ENCODE measurements around the gene ACSL3.
"Not testable (repeated sequence)": the region's sequence is repeated elsewhere in the genome, so short reads cannot be mapped to it uniquely, and the experiment has no call there.

Gene ACSL3

DNA sequence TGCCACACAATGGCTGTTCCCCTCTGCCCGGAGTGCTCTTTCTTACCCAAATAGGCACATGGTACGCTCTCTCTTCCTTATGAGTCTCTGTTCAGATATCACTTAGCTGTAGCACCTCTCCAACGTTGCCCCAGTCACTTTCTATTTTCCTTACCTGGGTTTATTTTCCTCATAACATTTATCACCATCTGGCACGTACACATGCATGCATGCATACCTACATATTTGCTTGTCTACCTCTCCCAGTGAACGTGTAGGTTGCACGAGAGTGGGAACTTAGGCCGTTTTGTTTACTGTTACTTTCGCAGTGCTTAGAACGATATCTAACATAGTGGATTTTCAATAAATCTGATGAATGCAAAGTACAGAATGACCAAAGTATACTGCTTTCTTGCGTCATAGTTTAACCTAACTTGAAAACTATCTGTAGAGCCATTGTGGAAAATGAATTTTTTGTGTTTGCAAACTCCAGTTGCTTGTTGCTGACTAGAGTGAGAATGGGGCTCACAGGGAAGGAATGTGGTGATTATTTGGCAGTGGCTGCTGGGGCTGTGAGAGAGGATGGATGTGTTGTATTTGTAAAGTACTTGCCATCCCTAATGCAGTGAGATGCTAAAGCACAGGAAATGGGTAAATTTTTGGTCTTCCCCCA, 47.1 kb downstream of the ACSL3 start:
- no peak for DNase-seq (ENCODE audit: low spot score)

DNA sequence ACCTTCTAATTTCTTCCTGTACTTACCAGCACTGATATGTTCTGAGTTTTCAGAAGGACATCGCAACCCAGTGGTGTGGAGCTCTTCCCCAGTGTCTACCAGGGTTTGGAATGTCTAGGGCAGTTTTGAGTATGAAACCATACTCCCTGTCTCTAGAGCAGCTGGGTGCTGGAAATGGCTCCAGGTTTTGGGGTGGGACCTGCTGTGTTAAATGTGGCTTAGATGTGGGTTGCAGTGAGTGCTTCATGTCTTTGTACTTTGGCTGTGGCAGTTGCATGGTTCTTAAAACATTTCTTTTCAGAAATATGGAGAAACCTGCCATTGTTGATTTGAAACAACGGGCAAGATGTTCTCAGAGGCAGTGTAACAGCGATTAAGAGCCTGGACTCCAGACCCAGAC, 48.5 kb downstream of the ACSL3 start:
- no peak for DNase-seq (ENCODE audit: low spot score)

DNA sequence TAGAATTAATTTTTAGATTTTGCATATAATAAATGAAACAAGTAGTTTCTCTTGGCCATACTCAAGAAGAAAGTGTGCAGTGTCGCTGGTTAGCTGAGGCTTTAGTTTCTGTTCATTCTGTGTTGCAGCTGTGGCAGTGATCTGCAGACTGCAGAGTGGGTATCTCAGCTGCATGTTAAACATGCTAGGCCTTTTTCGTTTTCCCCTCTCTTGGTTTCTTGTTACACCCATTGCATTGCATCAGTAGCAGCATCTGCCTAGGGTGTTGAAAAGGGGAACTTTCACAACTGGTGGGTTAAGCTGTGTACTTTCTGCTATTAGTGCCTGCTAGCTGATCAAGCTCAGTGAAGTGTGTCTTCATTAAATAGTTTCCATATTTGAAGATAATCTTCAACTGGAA, 51.3 kb downstream of the ACSL3 start:
- no peak for DNase-seq (ENCODE audit: low spot score)

DNA sequence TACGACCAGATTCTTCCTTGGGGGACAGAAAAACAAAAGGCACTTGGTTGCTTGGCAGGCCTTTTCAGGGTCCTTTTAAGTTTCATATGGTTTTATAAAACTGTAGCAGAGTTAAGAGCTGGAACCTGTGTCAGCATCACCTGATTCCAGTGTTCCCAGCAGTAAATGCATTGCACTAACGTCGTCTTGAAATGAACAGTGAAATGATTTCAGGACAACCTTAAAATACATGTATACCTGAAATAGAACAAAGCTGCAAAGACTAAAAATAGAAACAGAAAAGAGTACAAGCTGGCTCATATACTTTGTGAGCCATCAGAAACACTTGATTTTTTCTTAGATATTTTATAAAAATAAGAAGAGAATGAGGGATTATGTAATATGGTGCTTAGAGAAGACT, 51.9 kb downstream of the ACSL3 start:
- no peak for DNase-seq (ENCODE audit: low spot score)

DNA sequence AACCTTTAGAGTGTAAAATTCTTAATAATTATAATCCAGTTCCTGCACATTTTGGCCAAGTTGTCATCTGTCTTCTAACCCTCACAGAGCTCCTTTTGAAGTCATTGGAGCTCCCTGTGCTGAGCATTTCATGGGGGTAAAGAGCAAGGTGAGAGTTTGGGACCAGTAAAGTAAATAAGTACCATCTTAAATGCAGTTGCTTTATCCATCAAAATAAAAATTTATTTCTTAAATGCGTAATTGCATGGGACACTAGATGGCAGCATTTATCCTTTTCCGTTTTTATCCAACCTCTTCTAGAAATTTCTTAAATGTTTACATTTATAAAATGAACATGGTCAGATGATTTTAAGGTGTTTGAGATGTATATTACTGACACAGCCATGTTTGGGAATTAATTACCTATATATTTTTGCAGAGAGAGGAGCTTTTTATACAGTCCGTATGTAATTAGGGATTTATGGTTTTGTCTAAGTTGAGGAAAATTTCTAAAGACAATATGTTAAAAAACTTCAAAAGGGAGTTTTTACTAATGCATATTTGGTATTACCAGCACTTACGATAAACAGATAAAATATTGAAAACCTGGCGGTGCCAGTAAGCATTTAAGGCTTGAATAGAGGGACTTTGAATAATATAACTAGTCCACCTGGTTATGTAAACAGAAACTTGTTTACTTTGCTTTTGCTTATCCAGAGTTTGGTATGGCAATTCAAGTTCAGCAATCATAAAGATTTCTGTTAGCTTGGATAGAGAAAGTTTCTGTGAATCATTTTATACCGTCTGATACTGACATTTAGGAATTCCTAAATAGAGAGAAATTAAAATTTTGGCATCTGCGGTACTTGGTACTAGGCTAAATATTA, 54.5 kb downstream of the ACSL3 start:
- DNase-seq (ENCODE audit: low spot score) = no peak

DNA sequence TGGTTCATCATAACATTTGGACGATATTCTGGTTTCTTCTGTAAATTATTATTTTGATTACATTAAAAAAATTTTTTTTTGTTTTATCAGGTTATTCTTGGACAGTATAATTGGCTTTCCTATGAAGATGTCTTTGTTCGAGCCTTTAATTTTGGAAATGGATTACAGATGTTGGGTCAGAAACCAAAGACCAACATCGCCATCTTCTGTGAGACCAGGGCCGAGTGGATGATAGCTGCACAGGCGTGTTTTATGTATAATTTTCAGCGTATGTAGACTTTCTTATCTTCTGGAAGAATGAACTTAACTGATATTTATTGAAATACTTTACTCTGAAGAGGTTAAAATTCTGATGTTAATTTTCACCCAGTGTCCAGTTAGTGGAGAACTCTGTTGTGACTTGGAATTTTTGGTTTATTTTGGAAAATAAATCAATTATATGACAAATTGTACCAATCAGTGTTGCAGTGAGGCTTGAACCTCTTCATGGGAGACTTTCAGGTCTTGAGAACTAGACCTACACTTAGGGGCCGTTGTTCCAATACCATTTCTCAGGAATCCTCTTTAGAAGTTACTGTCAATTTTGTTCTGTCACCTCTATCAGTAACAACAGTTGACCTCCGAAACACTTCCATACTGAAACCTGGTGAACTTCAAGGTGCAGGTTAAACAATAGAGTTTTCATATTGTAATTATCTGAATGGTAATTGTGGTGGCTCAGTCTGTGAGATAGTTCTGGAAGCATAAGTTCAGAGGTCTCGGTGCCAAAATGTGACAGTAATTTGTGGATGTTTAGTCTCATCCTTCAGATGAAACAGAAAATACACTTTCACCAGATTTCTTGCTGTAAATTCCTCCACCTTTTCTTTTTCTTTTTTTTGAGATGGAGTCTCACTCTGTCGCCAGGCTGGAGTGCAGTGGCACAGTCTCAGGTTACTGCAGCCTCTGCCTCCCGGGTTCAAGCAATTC, 55.7 kb downstream of the ACSL3 start:
- no peak for DNase-seq (ENCODE audit: low spot score)

DNA sequence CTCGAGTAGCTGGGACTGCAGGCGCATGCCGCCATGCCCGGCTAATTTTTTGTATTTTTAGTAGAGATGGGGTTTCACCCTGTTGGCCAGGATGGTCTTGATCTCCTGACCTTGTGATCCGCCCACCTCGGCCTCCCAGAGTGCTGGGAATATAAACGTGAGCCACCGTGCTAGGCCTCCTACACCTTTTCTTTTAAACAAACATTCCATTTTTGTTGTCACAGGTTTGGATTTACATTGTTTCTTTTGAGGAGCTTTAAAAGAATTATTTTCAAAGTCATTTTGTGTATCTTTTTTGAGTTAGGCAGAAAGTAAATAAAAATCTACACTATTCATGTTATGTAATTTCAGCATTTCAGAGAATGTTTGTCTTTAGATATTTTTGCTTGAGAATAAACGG, 56.4 kb downstream of the ACSL3 start:
- not testable (repeated sequence) for DNase-seq (ENCODE audit: low spot score)

DNA sequence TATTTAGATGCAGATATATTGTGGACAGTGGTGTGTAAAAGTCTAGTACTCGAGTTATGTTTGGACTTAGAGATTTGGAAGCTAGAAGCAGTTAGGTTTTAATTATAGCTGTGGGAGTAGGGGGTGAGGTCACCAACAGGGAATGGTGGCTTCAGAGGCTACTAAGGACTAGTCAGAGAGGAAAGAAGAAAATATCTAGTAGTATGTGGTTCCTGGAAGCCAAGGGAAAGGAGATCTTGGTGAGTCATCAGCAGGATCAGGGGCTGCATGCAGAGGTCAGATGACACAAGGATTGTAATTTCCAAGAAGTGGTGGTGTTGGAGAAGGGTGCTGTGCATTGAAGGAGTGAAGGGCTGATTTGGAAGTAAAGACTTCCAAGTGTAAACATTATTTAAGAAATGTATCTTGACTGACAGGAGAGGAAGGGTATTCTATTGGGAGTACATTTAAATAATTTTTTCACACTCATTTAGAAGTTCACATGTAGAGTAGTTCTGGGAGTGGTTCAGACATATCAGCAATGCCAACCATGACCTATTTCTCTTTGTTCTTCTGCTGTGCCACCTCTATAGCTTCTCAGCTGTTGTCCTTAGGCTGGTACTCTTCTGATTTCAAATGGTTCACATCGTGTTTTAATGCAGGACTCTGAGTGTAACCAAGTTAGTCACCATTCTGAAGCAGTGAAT, 59.1 kb downstream of the ACSL3 start:
- DNase-seq (ENCODE audit: low spot score) = no peak

DNA sequence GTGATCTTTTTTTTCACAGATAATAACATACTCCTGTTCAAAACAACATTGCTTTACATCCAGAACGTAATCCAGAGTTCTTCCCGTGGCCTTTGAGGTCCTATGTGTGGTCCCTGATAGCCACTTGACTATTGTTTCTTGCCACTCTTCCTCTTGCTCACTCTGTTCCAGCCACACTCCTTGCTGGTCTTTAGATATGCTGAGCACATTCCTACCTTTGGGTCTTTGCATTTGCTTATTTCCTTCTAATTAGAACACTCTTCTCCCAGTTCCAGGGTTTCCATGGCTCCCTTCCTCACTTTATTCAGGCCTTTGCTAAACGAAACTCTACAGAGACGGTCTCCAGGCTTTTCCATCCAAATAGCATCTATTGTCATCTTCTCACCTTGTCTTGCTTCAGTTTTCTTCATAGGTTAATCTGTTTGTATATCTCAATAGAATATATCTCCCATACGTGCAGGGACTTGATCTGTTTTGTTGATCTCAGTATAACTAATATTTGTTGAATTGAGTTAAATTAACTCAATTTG, 59.9 kb downstream of the ACSL3 start:
- DNase-seq (ENCODE audit: low spot score) = no peak

DNA sequence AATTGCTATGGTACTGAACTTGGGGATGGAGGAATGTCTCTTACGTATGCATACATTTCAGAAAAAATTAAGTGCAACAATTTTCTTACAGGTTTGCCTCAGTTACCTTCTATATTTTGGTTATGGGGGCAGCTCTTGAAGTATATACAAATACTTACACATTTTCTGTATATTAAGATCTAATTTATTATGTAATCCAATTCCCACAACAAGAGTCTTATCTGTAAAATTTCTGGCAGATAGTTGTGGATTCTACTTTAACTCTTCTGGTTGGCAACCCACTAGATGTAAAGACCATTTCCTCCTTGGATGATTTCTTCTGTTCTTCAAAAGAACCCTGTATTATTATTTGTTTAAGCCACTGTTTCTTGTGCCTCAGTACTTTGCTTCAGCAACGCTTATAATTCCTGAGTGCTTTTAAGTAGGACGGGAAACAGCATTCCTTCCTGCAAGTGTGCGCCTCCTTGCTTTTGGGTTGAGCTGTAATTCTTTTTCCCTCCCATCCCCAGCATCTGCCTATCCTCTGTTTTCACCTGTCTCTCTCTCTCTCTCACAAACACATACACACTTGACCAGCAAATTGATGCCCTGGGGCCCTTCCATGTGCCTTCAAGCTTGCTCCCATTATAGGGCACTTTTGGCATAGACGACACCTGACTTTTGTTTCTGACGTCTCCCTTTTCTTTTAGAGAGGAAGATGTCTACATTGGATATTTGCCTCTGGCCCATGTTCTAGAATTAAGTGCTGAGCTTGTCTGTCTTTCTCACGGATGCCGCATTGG, 61.4 kb downstream of the ACSL3 start:
- DNase-seq (ENCODE audit: low spot score) = no peak

DNA sequence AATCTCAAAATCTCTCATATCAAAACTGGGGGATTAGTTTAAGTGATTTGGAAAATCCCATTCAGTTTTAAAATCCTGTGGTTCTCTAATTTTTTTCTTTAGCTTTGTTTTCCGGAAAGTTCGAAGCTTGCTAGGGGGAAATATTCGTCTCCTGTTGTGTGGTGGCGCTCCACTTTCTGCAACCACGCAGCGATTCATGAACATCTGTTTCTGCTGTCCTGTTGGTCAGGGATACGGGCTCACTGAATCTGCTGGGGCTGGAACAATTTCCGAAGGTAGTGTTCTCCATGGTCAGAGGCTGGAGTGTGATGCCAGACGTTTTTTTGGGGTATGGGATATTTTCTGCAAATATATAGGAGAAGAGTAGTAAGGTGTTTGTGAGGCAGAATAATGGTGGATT, 66.1 kb downstream of the ACSL3 start:
- no peak for DNase-seq (ENCODE audit: low spot score)

DNA sequence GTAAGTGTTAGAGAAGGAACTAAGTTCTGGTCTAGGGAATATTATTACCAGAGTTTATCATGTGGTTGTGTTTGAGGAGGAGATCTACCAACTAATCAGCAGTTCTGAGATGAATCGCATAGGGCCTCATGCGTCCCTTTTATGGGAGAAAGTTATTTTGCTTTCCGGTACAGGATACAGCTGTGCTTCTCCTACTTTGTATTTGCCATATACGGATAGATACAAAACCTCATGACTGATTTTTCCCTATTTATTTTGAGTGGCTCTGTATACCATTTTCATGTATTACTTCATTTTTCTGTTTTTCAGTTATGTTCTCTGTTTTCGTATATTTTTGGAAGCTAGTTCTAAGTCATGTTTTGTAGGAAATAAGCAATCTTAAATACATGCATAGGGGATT, 66.8 kb downstream of the ACSL3 start:
- no peak for DNase-seq (ENCODE audit: low spot score)

DNA sequence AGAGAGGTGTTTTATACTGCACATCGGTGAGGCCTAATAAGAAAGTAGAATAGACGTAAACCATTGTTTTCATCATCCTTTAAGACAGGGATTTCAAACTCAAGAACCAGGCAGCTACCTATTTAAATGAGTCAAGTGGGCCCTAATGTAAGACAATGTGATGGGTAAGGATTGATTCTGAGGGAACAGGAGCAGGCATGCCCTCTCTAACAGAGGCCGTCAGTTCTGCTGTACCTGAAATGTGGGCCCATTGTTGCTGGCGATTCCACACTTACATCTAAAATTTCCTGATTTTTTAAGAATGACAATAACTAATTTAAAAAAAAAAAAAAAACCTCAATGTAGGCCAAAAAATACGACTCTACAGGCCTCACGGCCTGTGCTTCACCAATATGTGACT, 67.5 kb downstream of the ACSL3 start:
- no peak for DNase-seq (ENCODE audit: low spot score)

DNA sequence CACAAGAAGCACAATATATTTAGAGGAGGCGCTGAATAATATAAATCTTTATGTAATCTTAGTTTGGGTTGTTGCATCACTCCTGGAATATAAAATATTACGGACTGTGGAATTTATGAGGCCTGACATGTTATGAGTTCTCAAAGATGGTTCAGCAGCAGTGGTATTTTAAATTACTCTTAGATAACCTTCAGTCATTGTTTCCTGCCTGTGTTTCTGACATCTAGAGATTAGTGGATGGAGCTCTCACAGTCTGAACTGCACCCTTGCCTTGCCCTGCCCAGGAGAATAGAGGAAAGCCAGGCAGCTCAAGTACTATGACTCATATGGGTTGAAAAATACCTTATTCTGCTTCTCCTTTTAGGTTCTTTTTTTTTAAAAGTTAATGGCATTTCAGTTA, 70.0 kb downstream of the ACSL3 start:
- DNase-seq (ENCODE audit: low spot score) = no peak

DNA sequence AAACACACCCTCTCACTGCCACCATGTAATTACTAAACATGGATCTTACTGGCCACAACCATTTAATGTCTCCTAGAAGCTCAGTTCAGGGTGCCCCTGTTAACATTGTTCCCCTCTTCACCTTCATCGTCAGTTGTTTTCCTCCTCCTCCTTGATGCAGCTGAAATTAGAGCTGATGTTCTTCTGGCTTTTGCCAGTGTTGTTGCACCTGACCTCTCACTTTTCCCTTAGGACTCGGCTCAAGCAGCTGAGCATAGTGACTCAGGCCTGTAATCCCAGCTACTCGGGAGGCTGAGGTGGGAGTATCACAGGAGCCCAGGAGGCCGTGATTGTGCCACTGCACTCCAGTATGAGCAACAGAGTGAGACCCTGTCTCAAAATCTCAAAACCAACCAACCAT, 70.8 kb downstream of the ACSL3 start:
- no peak for DNase-seq (ENCODE audit: low spot score)

DNA sequence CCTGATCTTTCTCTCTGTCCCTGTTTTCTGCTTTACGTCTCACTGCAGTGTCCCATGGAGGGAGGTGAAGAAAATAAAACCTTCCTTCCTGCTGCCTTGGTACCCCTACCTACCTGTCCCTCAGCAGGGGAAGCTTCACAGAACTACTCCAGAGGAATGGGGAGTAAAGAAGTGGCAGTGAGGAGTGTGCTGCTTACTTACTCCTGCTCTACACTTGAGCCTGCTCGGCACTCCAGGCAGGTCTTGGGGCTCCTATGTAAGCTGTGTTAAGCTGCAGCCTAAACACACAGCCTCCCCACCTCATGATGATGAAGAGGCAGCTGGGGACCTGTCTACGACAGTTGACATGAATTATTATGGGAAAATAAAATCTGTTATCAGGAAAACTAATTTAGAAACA, 72.6 kb downstream of the ACSL3 start:
- no peak for DNase-seq (ENCODE audit: low spot score)

DNA sequence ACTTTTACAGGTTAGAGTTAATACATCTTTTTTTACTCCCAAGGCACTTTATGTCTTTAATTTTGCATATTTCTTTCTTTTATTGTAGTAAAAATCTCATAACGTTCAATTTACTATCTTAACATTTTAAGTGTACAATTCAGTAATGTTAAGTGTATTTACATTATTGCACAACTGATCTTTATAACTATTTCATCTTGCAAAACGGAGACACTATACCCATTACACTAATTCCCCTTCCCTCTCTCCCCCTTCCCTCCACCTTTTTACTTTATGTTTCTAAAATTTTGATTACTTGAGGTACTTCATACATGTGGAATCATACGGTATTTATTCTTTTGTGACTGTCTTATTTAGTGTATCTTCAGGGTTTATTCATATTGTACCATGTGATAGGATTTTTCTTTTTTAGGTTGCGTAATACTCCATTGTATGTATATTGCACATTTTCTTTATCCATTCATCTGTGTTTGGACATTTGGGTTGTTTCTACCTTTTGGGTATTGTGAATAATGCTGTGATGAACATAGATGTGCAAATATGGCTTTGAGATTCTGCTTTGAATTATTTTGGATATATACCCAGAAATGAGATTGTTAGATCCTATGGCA, 75.0 kb downstream of the ACSL3 start:
- DNase-seq (ENCODE audit: low spot score) = no peak

DNA sequence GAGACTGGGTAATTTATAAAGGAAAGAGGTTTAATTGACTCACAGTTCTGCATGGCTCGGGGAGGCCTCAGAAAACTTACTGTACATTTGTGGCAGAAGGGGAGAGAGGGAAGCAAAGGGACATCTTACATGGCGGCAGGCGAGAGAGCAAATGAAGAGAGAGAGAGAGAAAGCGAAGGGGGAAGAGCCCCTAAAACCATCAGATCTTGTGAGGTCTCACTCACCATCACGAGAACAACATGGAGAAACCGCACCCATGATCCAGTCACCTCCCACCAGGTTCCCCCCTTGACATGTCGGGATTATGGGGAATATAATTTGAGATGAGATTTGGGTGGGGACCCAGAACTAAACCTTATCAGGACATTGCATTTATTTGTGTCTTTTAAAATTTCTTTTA, 75.9 kb downstream of the ACSL3 start:
- DNase-seq (ENCODE audit: low spot score) = no peak

DNA sequence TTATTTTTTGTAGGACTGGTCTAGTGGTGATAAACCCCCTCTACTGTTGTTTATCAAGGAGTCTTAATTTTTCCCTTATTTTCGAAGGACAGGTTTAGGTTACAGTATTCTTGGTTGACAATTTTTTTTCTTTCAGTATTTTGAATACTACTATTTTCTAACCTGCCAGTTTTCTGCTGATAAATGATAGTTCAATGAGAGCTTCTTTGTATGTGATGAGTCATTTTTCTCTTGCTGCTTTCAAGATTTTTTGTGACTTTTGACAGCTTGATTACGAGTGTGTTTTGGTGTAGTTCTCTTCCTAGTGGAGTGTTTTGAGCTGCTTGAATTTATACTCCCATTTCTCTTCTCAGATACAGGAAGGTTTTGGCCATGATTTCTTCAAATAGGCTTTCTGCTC, 77.5 kb downstream of the ACSL3 start:
- no peak for DNase-seq (ENCODE audit: low spot score)

Data from SK-N-DZ (cell line).